ENCODE measurements around the gene LRFN2.
A peak's percentile ranks its signal among the peaks of the same experiment; 100 is the strongest.

DNA sequence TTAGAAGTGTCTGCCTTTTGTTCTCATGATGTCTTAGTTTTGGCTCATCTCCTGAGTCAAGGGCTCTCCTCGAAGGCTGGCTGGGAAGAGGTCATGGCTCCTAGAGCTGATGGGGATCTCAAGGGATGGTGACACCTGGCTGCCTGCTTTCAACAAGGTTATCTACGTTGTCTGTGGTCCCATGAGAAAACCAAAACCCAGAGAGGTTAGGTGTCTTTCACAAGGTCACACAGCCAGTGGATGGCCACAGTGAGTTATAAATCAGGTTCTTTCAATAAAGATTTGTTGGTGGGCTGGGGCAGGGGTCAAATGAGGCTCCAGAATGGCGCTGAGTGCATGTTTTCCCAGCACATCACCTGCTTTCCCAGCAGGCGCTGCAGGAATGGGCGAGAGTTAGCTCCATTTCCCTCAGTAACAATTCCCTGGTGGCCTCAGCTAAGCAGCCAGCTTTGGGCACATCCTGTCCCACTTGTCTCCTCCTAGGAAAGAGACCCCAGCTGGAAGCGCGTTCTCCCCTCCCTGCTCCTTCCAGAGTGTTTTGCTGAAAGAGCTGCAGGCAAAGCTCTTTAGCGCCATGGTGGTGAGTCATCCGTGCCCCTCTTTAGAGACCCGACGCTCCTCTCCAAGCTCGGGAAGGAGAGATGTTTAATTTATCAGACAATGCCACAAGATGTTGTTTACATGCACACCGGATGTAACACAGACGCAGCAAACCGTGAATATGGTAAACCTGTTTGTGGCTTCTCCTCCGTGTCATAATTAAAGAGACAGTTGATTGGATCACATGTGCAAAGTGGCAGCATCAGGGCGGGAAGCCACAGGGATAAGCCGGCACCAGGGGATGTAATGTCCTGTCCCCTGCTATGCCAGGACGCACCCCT lies 109.7 kb downstream of the LRFN2 start:
- TF ChIP-seq, protein P1, sequence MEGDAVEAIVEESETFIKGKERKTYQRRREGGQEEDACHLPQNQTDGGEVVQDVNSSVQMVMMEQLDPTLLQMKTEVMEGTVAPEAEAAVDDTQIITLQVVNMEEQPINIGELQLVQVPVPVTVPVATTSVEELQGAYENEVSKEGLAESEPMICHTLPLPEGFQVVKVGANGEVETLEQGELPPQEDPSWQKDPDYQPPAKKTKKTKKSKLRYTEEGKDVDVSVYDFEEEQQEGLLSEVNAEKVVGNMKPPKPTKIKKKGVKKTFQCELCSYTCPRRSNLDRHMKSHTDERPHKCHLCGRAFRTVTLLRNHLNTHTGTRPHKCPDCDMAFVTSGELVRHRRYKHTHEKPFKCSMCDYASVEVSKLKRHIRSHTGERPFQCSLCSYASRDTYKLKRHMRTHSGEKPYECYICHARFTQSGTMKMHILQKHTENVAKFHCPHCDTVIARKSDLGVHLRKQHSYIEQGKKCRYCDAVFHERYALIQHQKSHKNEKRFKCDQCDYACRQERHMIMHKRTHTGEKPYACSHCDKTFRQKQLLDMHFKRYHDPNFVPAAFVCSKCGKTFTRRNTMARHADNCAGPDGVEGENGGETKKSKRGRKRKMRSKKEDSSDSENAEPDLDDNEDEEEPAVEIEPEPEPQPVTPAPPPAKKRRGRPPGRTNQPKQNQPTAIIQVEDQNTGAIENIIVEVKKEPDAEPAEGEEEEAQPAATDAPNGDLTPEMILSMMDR (IDR thresholded peaks at IDR 0.05; ENCODE audit: poor library complexity, severe bottlenecking) = peak; percentile 38
- no peak for TF ChIP-seq TAF1 (IDR thresholded peaks at IDR 0.05; ENCODE audit: low read depth)
- TF ChIP-seq, protein P2, sequence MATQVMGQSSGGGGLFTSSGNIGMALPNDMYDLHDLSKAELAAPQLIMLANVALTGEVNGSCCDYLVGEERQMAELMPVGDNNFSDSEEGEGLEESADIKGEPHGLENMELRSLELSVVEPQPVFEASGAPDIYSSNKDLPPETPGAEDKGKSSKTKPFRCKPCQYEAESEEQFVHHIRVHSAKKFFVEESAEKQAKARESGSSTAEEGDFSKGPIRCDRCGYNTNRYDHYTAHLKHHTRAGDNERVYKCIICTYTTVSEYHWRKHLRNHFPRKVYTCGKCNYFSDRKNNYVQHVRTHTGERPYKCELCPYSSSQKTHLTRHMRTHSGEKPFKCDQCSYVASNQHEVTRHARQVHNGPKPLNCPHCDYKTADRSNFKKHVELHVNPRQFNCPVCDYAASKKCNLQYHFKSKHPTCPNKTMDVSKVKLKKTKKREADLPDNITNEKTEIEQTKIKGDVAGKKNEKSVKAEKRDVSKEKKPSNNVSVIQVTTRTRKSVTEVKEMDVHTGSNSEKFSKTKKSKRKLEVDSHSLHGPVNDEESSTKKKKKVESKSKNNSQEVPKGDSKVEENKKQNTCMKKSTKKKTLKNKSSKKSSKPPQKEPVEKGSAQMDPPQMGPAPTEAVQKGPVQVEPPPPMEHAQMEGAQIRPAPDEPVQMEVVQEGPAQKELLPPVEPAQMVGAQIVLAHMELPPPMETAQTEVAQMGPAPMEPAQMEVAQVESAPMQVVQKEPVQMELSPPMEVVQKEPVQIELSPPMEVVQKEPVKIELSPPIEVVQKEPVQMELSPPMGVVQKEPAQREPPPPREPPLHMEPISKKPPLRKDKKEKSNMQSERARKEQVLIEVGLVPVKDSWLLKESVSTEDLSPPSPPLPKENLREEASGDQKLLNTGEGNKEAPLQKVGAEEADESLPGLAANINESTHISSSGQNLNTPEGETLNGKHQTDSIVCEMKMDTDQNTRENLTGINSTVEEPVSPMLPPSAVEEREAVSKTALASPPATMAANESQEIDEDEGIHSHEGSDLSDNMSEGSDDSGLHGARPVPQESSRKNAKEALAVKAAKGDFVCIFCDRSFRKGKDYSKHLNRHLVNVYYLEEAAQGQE (IDR thresholded peaks at IDR 0.05; ENCODE audit: borderline replicate concordance) = no peak
- no peak for TF ChIP-seq POLR2AphosphoS5 (IDR thresholded peaks at IDR 0.05)
- TF ChIP-seq EZH2 (IDR thresholded peaks at IDR 0.05; ENCODE audit: borderline replicate concordance, insufficient read depth, low read length, poor library complexity, severe bottlenecking) = no peak
- TF ChIP-seq EP300 (conservative IDR thresholded peaks at IDR 0.05; ENCODE audit: poor library complexity, severe bottlenecking) = no peak
- TF ChIP-seq SMC3 (conservative IDR thresholded peaks at IDR 0.05; ENCODE audit: poor library complexity) = no peak
- no peak for TF ChIP-seq MXI1 (conservative IDR thresholded peaks at IDR 0.05; ENCODE audit: poor library complexity, severe bottlenecking)
- peak; percentile 24 for TF ChIP-seq RAD21 (conservative IDR thresholded peaks at IDR 0.05)

All from neural cell (in vitro differentiated cells).